Measurements from ENCODE around the gene VGLL4.

VGLL4 gene

DNA sequence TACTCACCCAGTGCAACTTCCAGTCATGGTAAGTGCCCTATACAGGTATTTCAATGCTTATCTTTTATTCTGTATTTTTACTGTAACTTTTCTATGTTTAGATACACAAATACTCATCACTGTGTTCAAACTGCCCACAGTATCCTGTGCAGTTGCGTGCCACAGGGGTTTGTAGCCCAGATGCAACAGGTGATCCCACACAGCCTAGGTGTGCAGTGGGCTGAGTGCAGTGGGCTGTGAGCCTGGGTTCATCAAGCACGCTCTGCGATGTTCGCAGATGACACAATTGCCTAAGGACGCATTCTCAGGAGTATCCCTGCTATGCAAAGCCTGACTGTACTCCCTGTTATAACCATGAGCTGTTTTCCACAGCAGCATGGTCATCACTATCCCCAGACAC lies 36.2 kb upstream of the VGLL4 start:
- Histone ChIP-seq H3K9ac (ENCODE audit: insufficient read length, low read depth) (no peak overlapping the region), H3K27me3 (ENCODE audit: insufficient read depth, insufficient read length) (no peaks in the 10 kb centered on the region), H3K36me3 (ENCODE audit: insufficient read depth, insufficient read length, low read length) (no peaks in the 10 kb centered on the region), H3K9me3 (ENCODE audit: insufficient read depth, low read length) (no peaks in the 10 kb centered on the region), H3K4me1 (ENCODE audit: insufficient read depth, insufficient read length) (peaks cover 2% of the 10 kb centered on the region), H3K4me3 (ENCODE audit: insufficient read length, low read depth) (no peak overlapping the region)
- DNase-seq (ENCODE audit: low read depth, low spot score) = no peak
- no peak for TF ChIP-seq SUZ12 (IDR thresholded peaks at IDR 0.05; ENCODE audit: extremely low read depth, insufficient read depth, insufficient read length)
- no peak for TF ChIP-seq ZNF274 (IDR thresholded peaks at IDR 0.05; ENCODE audit: low read depth, low read length)
- no peak for TF ChIP-seq YY1 (IDR thresholded peaks at IDR 0.05; ENCODE audit: insufficient read depth, insufficient read length)

DNA sequence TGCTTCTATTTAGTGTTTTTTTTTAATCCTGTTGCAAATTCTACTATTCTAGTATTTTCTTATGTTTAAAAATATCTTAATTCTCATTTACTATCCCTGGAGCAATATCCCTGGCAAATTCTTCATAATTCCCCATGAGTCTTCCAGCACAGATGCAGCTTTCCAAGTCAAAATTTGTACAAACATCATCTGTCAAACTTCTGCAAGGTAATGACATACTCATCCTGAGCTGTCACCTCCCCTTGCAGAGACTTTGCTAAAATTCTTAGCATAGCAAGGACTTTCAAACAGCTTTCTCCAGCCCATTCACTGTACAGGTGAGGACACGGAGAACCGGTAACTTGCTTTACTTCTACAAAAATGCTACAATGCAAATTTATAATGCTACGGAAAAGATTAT lies 28.6 kb upstream of the VGLL4 start:
- H3K9ac ChIP-seq (ENCODE audit: insufficient read length, low read depth) = no peak overlapping the region
- H3K9me3 ChIP-seq (ENCODE audit: insufficient read depth, low read length) = no peaks in the 10 kb centered on the region
- H3K4me3 ChIP-seq (ENCODE audit: insufficient read length, low read depth) = no peak overlapping the region
- TF ChIP-seq YY1 (IDR thresholded peaks at IDR 0.05; ENCODE audit: insufficient read depth, insufficient read length) (no peak), SUZ12 (IDR thresholded peaks at IDR 0.05; ENCODE audit: extremely low read depth, insufficient read depth, insufficient read length) (no peak), ZNF274 (IDR thresholded peaks at IDR 0.05; ENCODE audit: low read depth, low read length) (no peak)
- no peak for DNase-seq (ENCODE audit: low read depth, low spot score)
- no peaks in the 10 kb centered on the region for H3K36me3 ChIP-seq (ENCODE audit: insufficient read depth, insufficient read length, low read length)
- no peaks in the 10 kb centered on the region for H3K27me3 ChIP-seq (ENCODE audit: insufficient read depth, insufficient read length)
- H3K4me1 ChIP-seq (ENCODE audit: insufficient read depth, insufficient read length) = peaks cover 2% of the 10 kb centered on the region

DNA sequence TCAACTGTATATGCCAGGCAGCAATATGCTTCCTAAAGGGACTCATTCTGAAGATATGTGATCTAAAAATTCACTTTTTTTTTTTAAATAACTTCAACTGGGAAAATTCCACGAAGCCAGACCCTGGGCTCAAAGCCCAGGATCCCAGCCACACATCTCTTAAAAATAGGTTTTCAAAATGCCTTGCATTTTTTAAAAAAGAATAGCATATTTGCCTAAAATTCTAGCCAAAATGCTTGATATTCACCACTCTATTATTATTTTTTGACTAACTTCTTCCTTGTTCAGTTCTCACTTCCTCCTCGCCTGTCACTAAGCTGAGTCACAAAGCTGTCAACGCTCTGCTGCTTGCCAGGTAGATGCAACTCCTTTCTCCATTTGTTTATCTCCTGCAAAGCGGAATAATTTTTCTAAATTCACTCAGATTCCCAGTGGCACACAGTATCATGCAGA lies 28.0 kb upstream of the VGLL4 start:
- TF ChIP-seq SUZ12 (IDR thresholded peaks at IDR 0.05; ENCODE audit: extremely low read depth, insufficient read depth, insufficient read length) (no peak), ZNF274 (IDR thresholded peaks at IDR 0.05; ENCODE audit: low read depth, low read length) (no peak), YY1 (IDR thresholded peaks at IDR 0.05; ENCODE audit: insufficient read depth, insufficient read length) (no peak)
- H3K4me3 ChIP-seq (ENCODE audit: insufficient read length, low read depth) = no peak overlapping the region

DNA sequence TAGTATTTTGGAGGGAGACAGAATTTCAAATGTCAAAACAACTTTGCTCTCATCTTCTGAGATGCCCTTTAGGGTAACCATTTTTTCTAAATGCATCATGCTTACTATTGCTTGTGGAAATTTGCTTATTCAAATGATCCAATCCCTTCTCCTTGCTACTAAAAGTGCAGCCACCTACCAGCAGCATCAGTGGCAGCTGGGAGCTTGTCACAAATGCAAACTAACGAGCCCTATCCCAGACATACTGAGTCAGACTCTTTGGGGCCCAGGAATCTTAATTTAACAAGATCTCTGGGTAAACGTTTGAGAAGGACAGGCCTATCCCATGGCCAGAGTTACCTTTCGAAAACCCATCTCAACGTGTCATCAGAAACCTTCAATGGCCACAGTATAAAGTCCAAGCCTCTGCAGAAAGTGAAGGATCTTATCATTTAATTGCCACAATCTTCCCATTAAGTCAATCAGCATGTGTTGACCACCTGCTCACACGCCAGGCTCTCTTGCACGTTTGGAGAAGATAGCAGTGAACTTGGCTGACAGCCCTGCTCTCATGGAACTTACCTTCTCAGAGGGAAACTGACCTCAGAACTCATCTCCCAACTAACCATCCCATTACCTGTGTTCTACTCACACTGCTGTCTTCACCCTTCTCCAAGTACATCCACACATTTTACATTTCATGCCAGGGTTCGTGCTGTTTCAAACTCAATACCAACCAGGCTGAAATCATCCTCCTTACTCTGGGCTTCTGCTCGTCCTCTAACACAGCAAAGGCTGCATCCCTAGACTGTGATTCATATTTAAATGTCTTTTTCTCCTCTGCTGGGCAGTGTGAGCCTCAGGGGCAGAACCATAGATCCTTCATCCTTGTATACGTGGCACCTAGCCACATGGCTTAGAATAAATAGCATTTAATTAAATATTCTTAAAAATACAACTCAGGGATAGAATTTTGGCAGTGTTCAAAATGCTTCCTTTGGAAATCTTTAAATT lies 24.8 kb upstream of the VGLL4 start:
- no peak for DNase-seq (ENCODE audit: low read depth, low spot score)
- Histone ChIP-seq H3K4me3 (ENCODE audit: insufficient read length, low read depth) (no peak overlapping the region), H3K9ac (ENCODE audit: insufficient read length, low read depth) (no peak overlapping the region), H3K36me3 (ENCODE audit: insufficient read depth, insufficient read length, low read length) (no peaks in the 10 kb centered on the region), H3K27me3 (ENCODE audit: insufficient read depth, insufficient read length) (no peaks in the 10 kb centered on the region), H3K4me1 (ENCODE audit: insufficient read depth, insufficient read length) (peaks cover 7% of the 10 kb centered on the region), H3K9me3 (ENCODE audit: insufficient read depth, low read length) (no peaks in the 10 kb centered on the region)
- TF ChIP-seq YY1 (IDR thresholded peaks at IDR 0.05; ENCODE audit: insufficient read depth, insufficient read length) (no peak), ZNF274 (IDR thresholded peaks at IDR 0.05; ENCODE audit: low read depth, low read length) (no peak), SUZ12 (IDR thresholded peaks at IDR 0.05; ENCODE audit: extremely low read depth, insufficient read depth, insufficient read length) (no peak)

More for the DNA sequence above, 28.0 kb upstream of the VGLL4 start:
- Histone ChIP-seq H3K9me3 (ENCODE audit: insufficient read depth, low read length) (no peaks in the 10 kb centered on the region), H3K9ac (ENCODE audit: insufficient read length, low read depth) (no peak overlapping the region), H3K36me3 (ENCODE audit: insufficient read depth, insufficient read length, low read length) (no peaks in the 10 kb centered on the region), H3K4me1 (ENCODE audit: insufficient read depth, insufficient read length) (peaks cover 2% of the 10 kb centered on the region), H3K27me3 (ENCODE audit: insufficient read depth, insufficient read length) (no peaks in the 10 kb centered on the region)
- DNase-seq (ENCODE audit: low read depth, low spot score) = no peak

DNA sequence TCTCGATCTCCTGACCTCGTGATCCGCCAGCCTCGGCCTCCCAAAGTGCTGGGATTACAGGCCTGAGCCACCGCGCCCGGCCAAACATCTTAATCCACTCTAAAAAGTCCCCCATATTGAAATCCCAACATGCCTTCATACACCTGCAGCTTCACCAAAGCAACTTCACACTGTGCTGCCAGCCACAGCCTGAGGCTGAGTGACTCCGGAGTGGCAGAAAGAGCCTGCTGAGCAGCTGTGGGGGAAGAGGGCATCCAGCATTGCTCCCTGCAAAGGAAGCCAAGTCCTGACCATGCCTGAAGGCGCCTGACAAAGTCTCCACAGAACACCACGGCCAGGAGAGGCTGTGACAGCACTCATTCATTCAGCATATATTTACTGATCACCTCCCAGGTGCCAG lies 21.6 kb upstream of the VGLL4 start:
- Histone ChIP-seq H3K27me3 (ENCODE audit: insufficient read depth, insufficient read length) (no peaks in the 10 kb centered on the region), H3K36me3 (ENCODE audit: insufficient read depth, insufficient read length, low read length) (no peaks in the 10 kb centered on the region)
- TF ChIP-seq YY1 (IDR thresholded peaks at IDR 0.05; ENCODE audit: insufficient read depth, insufficient read length) (no peak), SUZ12 (IDR thresholded peaks at IDR 0.05; ENCODE audit: extremely low read depth, insufficient read depth, insufficient read length) (no peak), ZNF274 (IDR thresholded peaks at IDR 0.05; ENCODE audit: low read depth, low read length) (no peak)

DNA sequence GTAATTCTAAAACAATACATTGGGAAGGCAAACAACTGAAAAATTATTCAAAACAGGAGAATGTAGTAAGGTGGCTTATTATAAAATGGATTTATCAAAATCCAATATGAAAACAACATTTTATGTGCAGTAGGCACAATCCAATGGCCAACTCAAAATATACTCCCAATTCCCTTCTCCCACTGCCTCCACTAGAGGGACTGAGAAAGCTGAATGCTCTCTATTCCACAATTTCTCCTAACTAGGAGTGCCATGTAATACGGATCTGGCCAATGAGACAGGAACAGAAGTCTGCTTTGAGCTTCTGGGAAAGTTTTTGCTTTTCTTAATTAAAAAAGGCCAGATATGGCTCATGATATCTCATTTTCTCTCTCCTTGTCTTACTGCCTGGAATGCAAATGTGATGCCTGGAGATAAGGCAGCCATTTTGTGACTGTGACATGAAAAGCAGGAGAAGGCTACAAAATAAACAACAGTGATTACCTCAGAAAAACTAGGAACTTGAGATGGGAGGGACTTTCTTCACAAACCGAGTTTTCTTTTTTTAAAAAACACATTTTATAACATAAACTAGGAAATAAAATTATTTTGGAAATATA lies 18.8 kb upstream of the VGLL4 start:
- no peak overlapping the region for H3K9ac ChIP-seq (ENCODE audit: insufficient read length, low read depth)
- H3K36me3 ChIP-seq (ENCODE audit: insufficient read depth, insufficient read length, low read length) = no peaks in the 10 kb centered on the region
- no peak overlapping the region for H3K4me3 ChIP-seq (ENCODE audit: insufficient read length, low read depth)
- no peaks in the 10 kb centered on the region for H3K9me3 ChIP-seq (ENCODE audit: insufficient read depth, low read length)
- H3K27me3 ChIP-seq (ENCODE audit: insufficient read depth, insufficient read length) = no peaks in the 10 kb centered on the region
- no peak for DNase-seq (ENCODE audit: low read depth, low spot score)
- TF ChIP-seq SUZ12 (IDR thresholded peaks at IDR 0.05; ENCODE audit: extremely low read depth, insufficient read depth, insufficient read length) = no peak
- no peak for TF ChIP-seq YY1 (IDR thresholded peaks at IDR 0.05; ENCODE audit: insufficient read depth, insufficient read length)
- no peak for TF ChIP-seq ZNF274 (IDR thresholded peaks at IDR 0.05; ENCODE audit: low read depth, low read length)
- H3K4me1 ChIP-seq (ENCODE audit: insufficient read depth, insufficient read length) = peaks cover 5% of the 10 kb centered on the region

More for the DNA sequence above, 21.6 kb upstream of the VGLL4 start:
- Histone ChIP-seq H3K9me3 (ENCODE audit: insufficient read depth, low read length) (no peaks in the 10 kb centered on the region), H3K4me1 (ENCODE audit: insufficient read depth, insufficient read length) (peaks cover 5% of the 10 kb centered on the region), H3K9ac (ENCODE audit: insufficient read length, low read depth) (no peak overlapping the region), H3K4me3 (ENCODE audit: insufficient read length, low read depth) (no peak overlapping the region)
- DNase-seq (ENCODE audit: low read depth, low spot score) = no peak

DNA sequence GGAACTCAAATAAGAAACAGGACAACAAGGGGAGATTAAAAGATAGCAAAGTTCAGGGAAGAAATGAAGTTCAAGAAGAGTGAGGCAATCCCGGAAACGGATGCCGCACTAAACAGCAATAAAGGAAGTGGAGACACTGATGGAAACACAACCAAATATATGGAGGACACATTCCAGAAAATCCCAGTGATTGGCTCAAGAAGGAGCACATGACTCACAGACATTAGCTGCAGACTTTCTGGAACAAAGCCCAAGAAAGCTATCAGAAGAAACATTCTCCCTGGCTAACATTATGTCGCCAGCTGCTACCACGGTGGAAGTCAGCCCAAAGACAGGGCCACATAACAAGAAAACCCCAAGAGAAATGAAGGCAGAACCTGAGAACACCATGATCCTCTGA lies 18.1 kb upstream of the VGLL4 start:
- Histone ChIP-seq H3K9me3 (ENCODE audit: insufficient read depth, low read length) (no peaks in the 10 kb centered on the region), H3K4me3 (ENCODE audit: insufficient read length, low read depth) (no peak overlapping the region), H3K9ac (ENCODE audit: insufficient read length, low read depth) (no peak overlapping the region), H3K27me3 (ENCODE audit: insufficient read depth, insufficient read length) (no peaks in the 10 kb centered on the region), H3K36me3 (ENCODE audit: insufficient read depth, insufficient read length, low read length) (no peaks in the 10 kb centered on the region), H3K4me1 (ENCODE audit: insufficient read depth, insufficient read length) (peaks cover 5% of the 10 kb centered on the region)
- no peak for DNase-seq (ENCODE audit: low read depth, low spot score)
- TF ChIP-seq YY1 (IDR thresholded peaks at IDR 0.05; ENCODE audit: insufficient read depth, insufficient read length) (no peak), SUZ12 (IDR thresholded peaks at IDR 0.05; ENCODE audit: extremely low read depth, insufficient read depth, insufficient read length) (no peak), ZNF274 (IDR thresholded peaks at IDR 0.05; ENCODE audit: low read depth, low read length) (no peak)
